Ishikawa (cell line): ENCODE data around the gene FOXP1.

Experiments used
- CEBPB ChIP-seq: IDR thresholded peaks from 2 replicates; pipeline ENCODE4 v1.6.1; 2012
- CREB1 ChIP-seq: IDR thresholded peaks from 2 replicates; pipeline ENCODE4 v1.6.1; 2012; ENCODE audit warnings: low read depth
- EGR1 ChIP-seq: IDR thresholded peaks from 2 replicates; pipeline ENCODE4 v1.6.1; 2012
- EP300 ChIP-seq: IDR thresholded peaks from 2 replicates; pipeline ENCODE4 v1.6.1; 2012; ENCODE audit warnings: borderline replicate concordance
- FOXM1 ChIP-seq: IDR thresholded peaks from 2 replicates; pipeline ENCODE4 v1.6.1; 2012; ENCODE audit warnings: low read depth, borderline replicate concordance
- NFIC ChIP-seq: IDR thresholded peaks from 2 replicates; pipeline ENCODE4 v1.6.1; 2012
- RAD21 ChIP-seq: IDR thresholded peaks from 2 replicates; pipeline ENCODE4 v1.6.1; 2012; ENCODE audit warnings: low read depth
- TAF1 ChIP-seq: IDR thresholded peaks from 2 replicates; pipeline ENCODE4 v1.6.1; 2012; ENCODE audit warnings: low read depth, mild to moderate bottlenecking
- TCF12 ChIP-seq: IDR thresholded peaks from 2 replicates; pipeline ENCODE4 v1.6.1; 2012; ENCODE audit warnings: low read depth
- TEAD4 ChIP-seq: IDR thresholded peaks from 2 replicates; pipeline ENCODE4 v1.6.1; 2012
- YY1 ChIP-seq: IDR thresholded peaks from 2 replicates; pipeline ENCODE4 v1.6.1; 2012; ENCODE audit warnings: low read depth
- ZBTB7A ChIP-seq: IDR thresholded peaks from 2 replicates; pipeline ENCODE4 v1.6.1; 2012; ENCODE audit warnings: low read depth
- TF ChIP-seq, protein P1 (sequence below): IDR thresholded peaks from 2 replicates; pipeline ENCODE4 v1.6.1; 2012
- TF ChIP-seq, protein P2 (sequence below): IDR thresholded peaks from 2 replicates; pipeline ENCODE4 v1.6.1; 2012
- TF ChIP-seq, protein P3 (sequence below): IDR thresholded peaks from 2 replicates; pipeline ENCODE4 v1.6.1; 2012; ENCODE audit warnings: low read depth, mild to moderate bottlenecking

The FOXP1 gene

DNA sequence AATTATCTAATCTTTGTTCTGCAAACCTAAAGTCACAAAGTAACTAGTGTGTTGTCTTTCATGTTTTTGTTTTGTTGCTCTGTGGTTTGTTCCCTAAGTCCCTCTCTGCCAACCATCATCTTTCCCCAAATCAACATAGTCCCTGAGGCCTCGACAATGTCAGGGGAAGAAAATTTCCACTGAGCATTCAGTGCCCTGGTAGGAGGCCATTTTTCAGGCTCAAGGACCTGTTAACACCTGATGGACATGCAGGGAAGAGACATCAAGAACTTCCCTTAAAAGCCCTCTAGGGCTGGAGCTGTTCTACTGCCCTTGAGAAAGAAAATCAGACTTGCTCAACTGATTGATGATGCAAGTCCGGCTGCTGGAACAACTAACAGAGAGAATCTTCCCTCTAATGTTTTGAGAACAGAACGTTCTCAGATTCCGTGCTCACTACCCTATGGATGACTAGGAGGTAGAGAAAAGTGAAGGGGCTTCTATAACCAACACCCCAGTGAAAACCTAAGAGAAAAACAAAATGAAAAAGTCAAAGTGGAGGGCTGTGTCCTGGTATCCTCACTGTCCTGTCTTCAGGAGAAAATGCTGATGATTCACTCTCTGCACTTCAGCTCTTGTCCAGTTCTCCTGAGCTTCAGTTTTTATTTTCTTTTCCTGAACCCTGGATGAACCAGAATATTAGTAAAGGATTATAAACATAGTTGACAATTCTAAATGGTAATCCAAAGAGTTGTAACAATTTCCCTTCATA, 373.1 kb downstream of the FOXP1 start:
- TF ChIP-seq, protein P1, sequence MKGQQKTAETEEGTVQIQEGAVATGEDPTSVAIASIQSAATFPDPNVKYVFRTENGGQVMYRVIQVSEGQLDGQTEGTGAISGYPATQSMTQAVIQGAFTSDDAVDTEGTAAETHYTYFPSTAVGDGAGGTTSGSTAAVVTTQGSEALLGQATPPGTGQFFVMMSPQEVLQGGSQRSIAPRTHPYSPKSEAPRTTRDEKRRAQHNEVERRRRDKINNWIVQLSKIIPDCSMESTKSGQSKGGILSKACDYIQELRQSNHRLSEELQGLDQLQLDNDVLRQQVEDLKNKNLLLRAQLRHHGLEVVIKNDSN = no peak
- TF ChIP-seq EGR1 = no peak
- TF ChIP-seq, protein P2, sequence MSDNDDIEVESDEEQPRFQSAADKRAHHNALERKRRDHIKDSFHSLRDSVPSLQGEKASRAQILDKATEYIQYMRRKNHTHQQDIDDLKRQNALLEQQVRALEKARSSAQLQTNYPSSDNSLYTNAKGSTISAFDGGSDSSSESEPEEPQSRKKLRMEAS = no peak

DNA sequence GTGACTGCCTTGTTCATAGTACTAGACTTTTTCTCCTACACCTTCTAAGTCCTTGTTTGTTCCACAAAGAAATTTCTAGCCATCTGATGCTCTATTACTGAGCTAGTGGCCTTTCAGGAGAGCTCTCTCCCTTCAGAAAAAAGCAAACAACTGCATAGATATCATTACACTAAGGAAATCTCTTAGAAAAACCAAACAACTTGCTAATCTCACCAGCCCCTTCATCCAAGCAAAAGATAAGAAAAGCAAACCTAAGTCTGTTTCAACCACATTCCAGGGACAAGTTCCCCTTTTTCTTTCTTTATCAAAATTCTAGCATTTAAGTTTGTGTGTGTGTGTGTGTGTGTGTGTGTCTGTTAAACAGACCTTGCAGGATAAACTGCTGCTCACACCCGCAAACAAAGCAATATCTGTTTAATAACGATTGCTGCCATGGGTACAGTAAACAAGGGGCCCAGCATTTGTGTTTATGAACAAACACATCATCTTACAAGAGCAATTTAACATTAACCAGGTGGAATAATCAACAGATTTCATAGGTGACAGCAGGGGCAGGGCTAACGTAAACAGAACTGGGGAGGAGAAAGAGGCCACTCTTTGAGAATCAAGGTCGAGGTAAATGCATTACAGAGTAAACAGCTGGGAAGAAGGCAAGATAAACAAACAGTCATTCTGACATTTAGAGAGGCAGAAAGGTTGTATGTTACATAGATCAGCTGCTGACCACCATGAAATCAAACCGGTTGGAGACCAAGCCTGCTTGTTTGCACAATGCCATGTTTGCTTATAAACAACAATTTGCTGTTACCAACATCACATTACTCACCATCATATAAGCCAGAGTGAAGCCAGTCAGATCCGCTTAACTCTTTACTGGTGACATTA, 375.1 kb downstream of the FOXP1 start:
- TF ChIP-seq ZBTB7A (no peak), RAD21 (no peak), TCF12 (no peak), EP300 (no peak), CREB1 (no peak), TAF1 (no peak), TEAD4 (no peak), CEBPB (no peak), YY1 (no peak), NFIC (no peak), EGR1 (no peak), FOXM1 (no peak)
- TF ChIP-seq, protein P1 = no peak
- TF ChIP-seq, protein P2 = no peak
- TF ChIP-seq, protein P3, sequence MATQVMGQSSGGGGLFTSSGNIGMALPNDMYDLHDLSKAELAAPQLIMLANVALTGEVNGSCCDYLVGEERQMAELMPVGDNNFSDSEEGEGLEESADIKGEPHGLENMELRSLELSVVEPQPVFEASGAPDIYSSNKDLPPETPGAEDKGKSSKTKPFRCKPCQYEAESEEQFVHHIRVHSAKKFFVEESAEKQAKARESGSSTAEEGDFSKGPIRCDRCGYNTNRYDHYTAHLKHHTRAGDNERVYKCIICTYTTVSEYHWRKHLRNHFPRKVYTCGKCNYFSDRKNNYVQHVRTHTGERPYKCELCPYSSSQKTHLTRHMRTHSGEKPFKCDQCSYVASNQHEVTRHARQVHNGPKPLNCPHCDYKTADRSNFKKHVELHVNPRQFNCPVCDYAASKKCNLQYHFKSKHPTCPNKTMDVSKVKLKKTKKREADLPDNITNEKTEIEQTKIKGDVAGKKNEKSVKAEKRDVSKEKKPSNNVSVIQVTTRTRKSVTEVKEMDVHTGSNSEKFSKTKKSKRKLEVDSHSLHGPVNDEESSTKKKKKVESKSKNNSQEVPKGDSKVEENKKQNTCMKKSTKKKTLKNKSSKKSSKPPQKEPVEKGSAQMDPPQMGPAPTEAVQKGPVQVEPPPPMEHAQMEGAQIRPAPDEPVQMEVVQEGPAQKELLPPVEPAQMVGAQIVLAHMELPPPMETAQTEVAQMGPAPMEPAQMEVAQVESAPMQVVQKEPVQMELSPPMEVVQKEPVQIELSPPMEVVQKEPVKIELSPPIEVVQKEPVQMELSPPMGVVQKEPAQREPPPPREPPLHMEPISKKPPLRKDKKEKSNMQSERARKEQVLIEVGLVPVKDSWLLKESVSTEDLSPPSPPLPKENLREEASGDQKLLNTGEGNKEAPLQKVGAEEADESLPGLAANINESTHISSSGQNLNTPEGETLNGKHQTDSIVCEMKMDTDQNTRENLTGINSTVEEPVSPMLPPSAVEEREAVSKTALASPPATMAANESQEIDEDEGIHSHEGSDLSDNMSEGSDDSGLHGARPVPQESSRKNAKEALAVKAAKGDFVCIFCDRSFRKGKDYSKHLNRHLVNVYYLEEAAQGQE = no peak

DNA sequence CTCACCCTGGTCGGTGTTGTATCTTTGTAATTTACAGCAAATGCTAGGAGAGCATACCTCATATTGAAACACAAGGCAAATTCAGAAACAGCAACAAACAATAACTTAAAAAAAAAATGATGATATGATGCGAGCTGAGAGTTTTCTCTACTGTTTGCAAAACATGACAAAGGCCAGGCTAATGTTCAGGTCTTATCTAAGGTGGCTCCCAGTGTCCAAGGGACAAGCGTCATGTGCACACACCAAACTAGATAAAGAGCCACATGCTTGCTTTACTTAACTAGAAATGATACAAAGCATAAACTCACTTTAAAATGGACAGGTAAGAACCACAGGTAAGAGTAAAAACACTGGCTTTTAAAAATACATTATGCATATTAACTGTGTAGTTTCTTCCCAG, 375.9 kb downstream of the FOXP1 start:
- TF ChIP-seq, protein P2 = no peak
- no peak for TF ChIP-seq ZBTB7A
- no peak for TF ChIP-seq TCF12
- no peak for TF ChIP-seq EGR1
- no peak for TF ChIP-seq NFIC
- TF ChIP-seq CREB1 = no peak
- TF ChIP-seq YY1 = no peak
- TF ChIP-seq EP300 = no peak
- no peak for TF ChIP-seq RAD21
- TF ChIP-seq, protein P3 = no peak
- TF ChIP-seq TEAD4 = no peak

DNA sequence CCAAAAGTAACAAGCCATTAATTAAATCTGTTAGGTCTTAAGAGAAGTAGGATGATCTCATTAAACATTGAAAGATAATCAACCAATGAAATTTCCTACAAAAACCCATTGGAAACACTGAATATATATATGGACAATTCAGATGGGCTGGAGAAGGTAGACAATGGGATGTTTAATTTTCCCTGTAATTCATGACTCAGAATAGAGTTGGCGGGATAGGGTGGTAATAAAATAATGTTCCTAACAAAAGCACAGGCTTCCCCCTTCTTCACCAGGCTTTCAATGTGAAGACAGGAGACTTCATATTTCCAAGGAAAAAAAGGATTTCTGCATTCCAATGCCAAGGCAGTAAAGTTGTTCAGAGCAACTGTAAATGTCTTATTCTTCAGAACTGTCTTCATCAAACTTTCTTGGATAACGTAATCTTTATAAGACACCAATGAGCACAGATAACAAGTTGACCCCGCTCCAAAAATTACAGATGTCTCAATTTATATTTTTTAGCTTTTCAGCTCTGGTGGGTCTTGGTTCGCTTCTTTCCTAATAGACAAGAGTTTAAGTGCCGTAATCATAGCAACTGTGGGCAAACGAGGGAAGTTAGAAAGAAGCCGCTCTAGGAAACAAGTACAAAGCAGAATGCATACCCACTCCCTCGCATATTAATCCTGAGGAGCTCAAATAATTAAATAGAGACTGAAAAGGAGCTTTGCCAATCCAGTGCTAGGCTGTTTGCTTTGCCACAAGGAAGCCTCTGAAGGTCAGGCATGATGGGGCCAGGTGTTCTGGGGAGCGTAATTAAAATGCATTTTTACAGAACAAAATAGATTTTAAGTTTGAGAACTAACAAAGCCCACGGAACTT, 377.0 kb downstream of the FOXP1 start:
- TF ChIP-seq EP300 (no peak), TAF1 (no peak), CREB1 (no peak), EGR1 (no peak), YY1 (no peak), FOXM1 (no peak), ZBTB7A (no peak), NFIC (no peak), RAD21 (no peak), TCF12 (no peak)
- TF ChIP-seq, protein P3 = no peak
- TF ChIP-seq, protein P1 = no peak
